Upper lobe of right lung (tissue), 1 donor: ENCODE data around the gene RUNX1. TPM values are rescaled to one million over a fixed set of nuclear protein-coding genes. Genes with fewer than 3 reads are reported as not detected.

Experiments used
- ATAC-seq: fragments of 200-7000 bp; cut with Tn5 transposase; one replicate; pipeline ENCODE4 v1.9.1; 2020; ENCODE audit warnings: mild to moderate bottlenecking, moderate library complexity
- DNase-seq: peaks from one replicate; pipeline ENCODE4 v3.0.0-alpha.2; 2020
- H3K27ac ChIP-seq: fragments of 200-600 bp; one replicate; pipeline ENCODE4 v1.8.0; 2022
- H3K27me3 ChIP-seq: fragments of 200-600 bp; one replicate; pipeline ENCODE4 v1.8.0; 2022; ENCODE audit warnings: mild to moderate bottlenecking
- H3K36me3 ChIP-seq: fragments of 200-600 bp; one replicate; pipeline ENCODE4 v1.8.0; 2022
- H3K4me1 ChIP-seq: fragments of 200-600 bp; one replicate; pipeline ENCODE4 v1.8.0; 2022
- H3K4me3 ChIP-seq: fragments of 200-600 bp; one replicate; pipeline ENCODE4 v1.8.0; 2022; ENCODE audit warnings: mild to moderate bottlenecking
- H3K9me3 ChIP-seq: fragments of 200-600 bp; one replicate; pipeline ENCODE4 v1.8.0; 2022
- intact Hi-C: fragments of 100-400 bp; cut with DNase I; formaldehyde crosslinking; loops from one replicate; pipeline ENCODE4 v1.11.0; 2022
- total RNA-seq: library from RNA; stranded (reverse); fragmentation: NEBNext Ultra II Directional; extraction: Animal tissue kit (Norgen Biotek cat#: 25700); gene quantifications from one replicate; pipeline ENCODE4 v1.2.1, GENCODE V29; 2021
- TF ChIP-seq, protein P1 (sequence below): fragments of 200-600 bp; IDR thresholded peaks from one replicate; pipeline ENCODE4 v1.8.0; 2022; ENCODE audit warnings: antibody characterized with exemption
- donor health status: DM: no; HTN: yes; CAD: no; lungs with severe emphysema.

RUNX1 gene
- total RNA-seq, 1 donor from 2014 or later: 86.9 TPM

DNA sequence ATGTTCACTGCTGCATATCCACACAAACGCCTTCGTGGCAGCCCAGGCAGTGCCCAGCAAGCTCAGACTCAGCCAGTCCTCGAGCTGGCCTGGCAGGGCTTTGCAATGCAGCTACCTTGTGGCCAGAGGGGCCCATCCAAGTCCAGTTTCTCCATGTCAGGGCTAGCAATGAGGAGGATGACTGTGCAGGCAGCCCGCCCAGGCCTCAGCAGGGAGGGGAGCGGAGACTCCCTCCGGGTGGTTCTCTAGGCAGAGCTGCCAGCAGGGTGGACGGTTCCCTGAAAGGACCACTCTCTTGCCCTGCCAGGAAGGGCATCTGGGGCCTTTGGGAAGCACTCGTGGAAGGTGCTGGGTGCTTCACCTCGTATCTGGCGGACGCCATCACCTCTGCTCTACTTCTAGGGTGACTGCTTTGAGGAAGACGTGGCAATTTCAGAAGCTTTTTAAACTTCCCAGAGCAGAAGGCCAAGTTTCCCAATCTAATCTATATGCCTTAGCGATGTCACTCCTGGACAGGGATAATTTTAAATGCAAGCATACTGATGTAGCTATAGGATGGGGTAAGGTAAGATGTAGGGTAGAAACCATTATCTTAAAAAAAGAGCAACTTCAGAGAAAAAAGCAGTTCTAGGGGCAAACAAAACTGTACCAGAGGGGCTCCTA is 56.2 kb downstream of the RUNX1 start:
- Histone ChIP-seq H3K4me1 (peaks cover 16% of the 10 kb centered on the region), H3K4me3 (no peak overlapping the region), H3K36me3 (no peaks in the 10 kb centered on the region), H3K27me3 (no peaks in the 10 kb centered on the region), H3K27ac (no peak overlapping the region), H3K9me3 (no peaks in the 10 kb centered on the region)
- DNase-seq (no peak), ATAC-seq (no peak)
- TF ChIP-seq, protein P1, sequence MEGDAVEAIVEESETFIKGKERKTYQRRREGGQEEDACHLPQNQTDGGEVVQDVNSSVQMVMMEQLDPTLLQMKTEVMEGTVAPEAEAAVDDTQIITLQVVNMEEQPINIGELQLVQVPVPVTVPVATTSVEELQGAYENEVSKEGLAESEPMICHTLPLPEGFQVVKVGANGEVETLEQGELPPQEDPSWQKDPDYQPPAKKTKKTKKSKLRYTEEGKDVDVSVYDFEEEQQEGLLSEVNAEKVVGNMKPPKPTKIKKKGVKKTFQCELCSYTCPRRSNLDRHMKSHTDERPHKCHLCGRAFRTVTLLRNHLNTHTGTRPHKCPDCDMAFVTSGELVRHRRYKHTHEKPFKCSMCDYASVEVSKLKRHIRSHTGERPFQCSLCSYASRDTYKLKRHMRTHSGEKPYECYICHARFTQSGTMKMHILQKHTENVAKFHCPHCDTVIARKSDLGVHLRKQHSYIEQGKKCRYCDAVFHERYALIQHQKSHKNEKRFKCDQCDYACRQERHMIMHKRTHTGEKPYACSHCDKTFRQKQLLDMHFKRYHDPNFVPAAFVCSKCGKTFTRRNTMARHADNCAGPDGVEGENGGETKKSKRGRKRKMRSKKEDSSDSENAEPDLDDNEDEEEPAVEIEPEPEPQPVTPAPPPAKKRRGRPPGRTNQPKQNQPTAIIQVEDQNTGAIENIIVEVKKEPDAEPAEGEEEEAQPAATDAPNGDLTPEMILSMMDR: no peak
- intact Hi-C loops: no loop called here

DNA sequence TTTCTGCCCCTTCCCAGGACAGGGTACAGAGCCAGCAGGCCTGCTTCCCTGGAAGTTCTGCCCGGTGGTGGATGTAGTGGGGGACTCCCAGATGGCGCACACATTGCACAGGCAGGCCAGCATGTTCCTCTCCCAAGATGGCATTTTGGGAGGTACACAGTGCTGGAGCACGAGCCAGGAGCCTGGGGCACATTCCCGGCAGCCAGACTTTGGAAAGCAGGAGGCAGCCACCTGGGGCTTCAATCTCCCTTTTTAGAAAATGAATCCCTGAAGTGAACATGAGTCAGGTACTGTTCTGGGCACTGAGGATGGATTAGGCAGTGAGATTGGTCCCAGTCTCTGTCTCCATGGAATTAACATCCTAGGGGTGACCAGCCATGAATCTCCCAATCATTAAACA is 56.9 kb downstream of the RUNX1 start:
- TF ChIP-seq, protein P1: no peak
- no peak overlapping the region for H3K4me3 ChIP-seq
- H3K27me3 ChIP-seq: no peaks in the 10 kb centered on the region
- H3K36me3 ChIP-seq: no peaks in the 10 kb centered on the region
- DNase-seq (no peak), ATAC-seq (no peak)
- H3K9me3 ChIP-seq: no peaks in the 10 kb centered on the region
- H3K27ac ChIP-seq: no peak overlapping the region
- H3K4me1 ChIP-seq: peaks cover 11% of the 10 kb centered on the region
- intact Hi-C loops: no loop called here

DNA sequence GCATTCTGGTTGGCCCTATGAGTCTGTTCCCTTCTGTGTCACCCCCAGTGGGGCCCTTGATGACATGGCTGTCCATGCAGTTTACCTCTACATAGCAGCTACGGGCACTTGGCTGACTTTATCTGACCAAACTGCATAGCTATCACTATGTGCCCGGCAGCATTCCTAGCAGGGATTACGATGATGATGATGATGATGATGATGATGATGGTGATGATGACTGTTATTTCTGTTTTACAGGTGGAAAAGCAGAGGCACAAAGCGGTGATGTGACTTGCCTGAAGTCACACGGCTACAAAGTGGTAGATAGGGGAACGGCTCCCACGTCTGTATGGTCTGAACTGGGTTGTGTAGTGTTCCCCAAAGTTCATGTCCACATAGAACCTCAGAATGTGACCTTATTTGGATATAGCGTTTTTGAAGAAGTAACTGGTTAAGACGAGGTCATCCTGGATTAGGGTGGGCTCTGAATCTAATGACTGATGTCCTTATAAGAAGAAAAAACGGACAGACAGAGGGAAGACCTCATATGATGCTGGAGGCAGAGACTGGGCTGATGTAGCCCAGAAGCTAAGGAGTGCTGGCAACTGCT is 57.6 kb downstream of the RUNX1 start:
- no peak for DNase-seq
- Histone ChIP-seq H3K4me3 (no peak overlapping the region), H3K36me3 (no peaks in the 10 kb centered on the region), H3K27me3 (no peaks in the 10 kb centered on the region), H3K4me1 (peaks cover 7% of the 10 kb centered on the region), H3K27ac (no peak overlapping the region), H3K9me3 (no peaks in the 10 kb centered on the region)
- ATAC-seq: peak; percentile 5
- TF ChIP-seq, protein P1: no peak
- intact Hi-C loops: no loop called here

DNA sequence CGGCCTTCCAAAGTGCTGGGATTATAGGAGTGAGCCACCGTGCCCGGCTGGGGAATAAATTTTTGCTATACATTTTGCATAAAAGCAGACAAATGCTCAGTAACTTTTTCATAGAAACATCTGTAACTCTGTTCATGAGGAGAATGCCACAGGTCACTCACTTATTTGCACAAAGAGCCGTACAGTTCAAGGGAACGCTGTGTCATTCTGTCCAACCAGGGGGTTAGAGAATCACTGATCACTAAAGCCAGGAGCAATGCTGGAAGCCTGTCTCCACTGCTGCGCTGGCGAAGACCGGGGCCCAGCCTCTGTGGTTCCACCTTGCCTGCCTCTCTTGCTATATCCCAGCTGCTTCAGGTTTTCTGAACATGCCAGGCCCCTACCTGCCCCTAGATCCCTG is 58.3 kb downstream of the RUNX1 start:
- ATAC-seq (no peak), DNase-seq (no peak)
- H3K4me1 ChIP-seq: peaks cover 3% of the 10 kb centered on the region
- H3K4me3 ChIP-seq: no peak overlapping the region
- no peaks in the 10 kb centered on the region for H3K36me3 ChIP-seq
- intact Hi-C loops: no loop called here
- no peaks in the 10 kb centered on the region for H3K27me3 ChIP-seq
- no peaks in the 10 kb centered on the region for H3K9me3 ChIP-seq
- TF ChIP-seq, protein P1: no peak
- no peak overlapping the region for H3K27ac ChIP-seq

DNA sequence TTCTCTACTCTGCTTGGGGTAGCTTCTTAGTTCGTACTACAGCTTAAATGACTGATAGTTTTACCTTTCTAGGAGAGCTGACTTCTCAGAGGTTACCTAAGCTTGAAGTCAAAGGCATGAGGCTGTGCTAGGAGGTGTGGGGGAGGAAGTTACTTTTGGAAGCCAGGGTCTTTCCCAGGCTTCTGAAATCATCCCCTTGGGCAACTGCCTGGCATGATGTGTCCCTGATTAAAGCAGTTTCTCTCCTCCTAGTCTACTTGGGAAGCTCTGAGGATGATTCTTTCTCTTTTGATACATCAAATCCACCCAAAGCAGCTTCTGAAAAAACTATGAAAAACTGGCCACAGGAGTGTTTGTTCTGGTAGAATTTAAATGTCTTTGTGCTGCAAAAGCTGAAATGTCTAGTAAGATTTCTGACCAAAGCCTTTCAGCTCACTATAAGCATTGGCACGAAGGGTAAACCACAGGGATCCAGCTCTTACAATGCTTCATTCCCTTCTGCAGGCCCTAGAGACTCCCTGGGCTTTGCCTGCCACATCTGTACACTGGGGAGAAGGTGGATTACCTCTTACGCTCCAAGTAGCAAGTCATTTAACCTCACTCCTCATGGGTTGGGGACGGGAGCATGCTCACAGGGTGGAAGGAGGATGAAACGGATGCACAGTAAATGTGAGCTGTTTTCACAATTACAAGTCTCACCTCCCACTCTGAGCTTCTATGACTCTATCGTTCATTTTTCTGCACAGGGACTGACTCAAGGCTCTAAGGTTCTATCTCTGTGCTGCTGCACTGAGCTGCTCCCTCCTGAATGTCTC is 59.6 kb downstream of the RUNX1 start:
- no peaks in the 10 kb centered on the region for H3K27me3 ChIP-seq
- H3K27ac ChIP-seq: no peak overlapping the region
- TF ChIP-seq, protein P1: no peak
- ATAC-seq (no peak), DNase-seq (no peak)
- no peaks in the 10 kb centered on the region for H3K4me1 ChIP-seq
- H3K36me3 ChIP-seq: no peaks in the 10 kb centered on the region
- no peaks in the 10 kb centered on the region for H3K9me3 ChIP-seq
- intact Hi-C loops: no loop called here
- H3K4me3 ChIP-seq: no peak overlapping the region
